H1 (cell line): Measurements from ENCODE around the gene ZNF180. TPM values are rescaled to one million over a fixed set of nuclear protein-coding genes. Genes with fewer than 3 reads are reported as not detected.

Source experiments
- CTCF ChIA-PET: fragments of 300-600 bp; sonication (Branson Sonifier 250); formaldehyde crosslinking; loops from one replicate; lab custom pipeline; 2021; ENCODE audit not compliant: partially characterized antibody; lab: Charles Lee
- POLR2A ChIA-PET: fragments of 300-600 bp; sonication (Branson Sonifier 250); formaldehyde crosslinking; loops from one replicate; lab custom pipeline; 2021; ENCODE audit warnings: inconsistent platforms; ENCODE audit not compliant: partially characterized antibody; lab: Charles Lee
- DNase-seq, 2 experiments: peaks; one replicate each; pipeline versions ENCODE4 v3.0.0 to v3.0.0-alpha.2; 2010 to 2022; ENCODE audit warnings: low spot score in 2 of 2, low read depth in 1 of 2, mixed read lengths in 1 of 2
- FAIRE-seq: peaks from 2 replicates; lab custom pipeline; 2011; peaks lifted over from hg19 to GRCh38; lab: Jason Lieb, UNC
- H2AFZ ChIP-seq: 2 replicates; pipeline ENCODE4 v1.8.1; 2012; ENCODE audit warnings: low read length, inconsistent platforms
- H2AK5ac ChIP-seq: 2 replicates; pipeline ENCODE4 v1.6.1; 2013; ENCODE audit warnings: low read depth, low read length
- H2BK120ac ChIP-seq: replicated peaks from 2 replicates; pipeline ENCODE3; 2013; ENCODE audit warnings: low read depth, low read length, inconsistent platforms
- H2BK12ac ChIP-seq: 2 replicates; pipeline ENCODE4 v1.6.1; 2013; ENCODE audit warnings: low read depth, low read length
- H2BK15ac ChIP-seq: 2 replicates; pipeline ENCODE4 v1.6.1; 2013; ENCODE audit warnings: low read length
- H2BK20ac ChIP-seq: 2 replicates; pipeline ENCODE4 v1.6.1; 2013; ENCODE audit warnings: low read length
- H2BK5ac ChIP-seq: 2 replicates; pipeline ENCODE4 v1.6.1; 2013; ENCODE audit warnings: low read depth, low read length
- H3K14ac ChIP-seq: 2 replicates; pipeline ENCODE4 v1.6.1; 2013; ENCODE audit warnings: inconsistent platforms; ENCODE audit not compliant: insufficient read length
- H3K18ac ChIP-seq: 2 replicates; pipeline ENCODE4 v1.6.1; 2013; ENCODE audit warnings: low read length; ENCODE audit errors: extremely low read depth
- H3K23ac ChIP-seq: 2 replicates; pipeline ENCODE4 v1.6.1; 2013; ENCODE audit warnings: inconsistent platforms; ENCODE audit not compliant: insufficient read length
- H3K23me2 ChIP-seq: 2 replicates; pipeline ENCODE4 v1.6.1; 2013; ENCODE audit warnings: low read depth, low read length
- H3K27ac ChIP-seq: 2 replicates; pipeline ENCODE4 v1.6.1; 2011; ENCODE audit warnings: low read depth, low read length, inconsistent platforms
- H3K27me3 ChIP-seq, 4 experiments: replicated peaks in 1 of 4; 1 replicate in 1 of 4; 2 replicates in 3 of 4; pipeline versions ENCODE4 v1.6.1 to v1.8.1; 2011 to 2013; ENCODE audit warnings: low read length in 3 of 4, mild to moderate bottlenecking in 3 of 4, inconsistent platforms in 2 of 4, mixed read lengths in 2 of 4, moderate library complexity in 1 of 4; ENCODE audit not compliant: control insufficient read depth in 3 of 4, insufficient read depth in 3 of 4; ENCODE audit errors: extremely low read depth in 1 of 4
- H3K36me3 ChIP-seq, 4 experiments: 2 replicates each; pipeline versions ENCODE4 v1.6.1 to v1.8.1; 2011 to 2013; ENCODE audit warnings: mild to moderate bottlenecking in 4 of 4, low read length in 3 of 4, moderate library complexity in 2 of 4, control low read depth in 1 of 4, inconsistent platforms in 1 of 4; ENCODE audit not compliant: insufficient read depth in 4 of 4, control insufficient read depth in 2 of 4
- H3K4ac ChIP-seq: replicated peaks from 2 replicates; pipeline ENCODE3; 2013; ENCODE audit warnings: low read length, low read depth, mixed read lengths, inconsistent platforms; ENCODE audit not compliant: insufficient read length
- H3K4me1 ChIP-seq, 4 experiments: replicated peaks in 1 of 4; 1 replicate in 1 of 4; 2 replicates in 3 of 4; pipeline versions ENCODE4 v1.6.1 to v1.8.1; 2011 to 2013; ENCODE audit warnings: low read length in 3 of 4, inconsistent platforms in 2 of 4, mixed read lengths in 1 of 4; ENCODE audit not compliant: insufficient read depth in 4 of 4, control insufficient read depth in 3 of 4
- H3K4me2 ChIP-seq, 2 experiments: 2 replicates each; pipeline versions ENCODE4 v1.6.1 to v1.8.1; 2011 to 2013; ENCODE audit warnings: low read depth in 2 of 2, low read length in 2 of 2, control low read depth in 1 of 2, inconsistent platforms in 1 of 2, mild to moderate bottlenecking in 1 of 2; ENCODE audit not compliant: insufficient read depth in 1 of 2
- H3K4me3 ChIP-seq, 4 experiments: fragments of 200-600, 300-600 bp in 1 of 4; sonication (generic), shearing (Covaris generic), sonication (Bioruptor Twin) in 1 of 4; 2 replicates each; pipeline versions ENCODE4 v1.5.1 to v1.8.1; 2011 to 2016; ENCODE audit warnings: low read length in 4 of 4, low read depth in 3 of 4, control low read depth in 2 of 4, inconsistent platforms in 2 of 4, mild to moderate bottlenecking in 2 of 4, mixed read lengths in 1 of 4, moderate library complexity in 1 of 4; ENCODE audit not compliant: insufficient read depth in 2 of 4; ENCODE audit errors: extremely low read depth in 1 of 4
- H3K56ac ChIP-seq: replicated peaks from 2 replicates; pipeline ENCODE3; 2013; ENCODE audit warnings: low read depth, mild to moderate bottlenecking, mixed read lengths, low read length, inconsistent platforms; ENCODE audit not compliant: insufficient read length
- H3K79me1 ChIP-seq: 2 replicates; pipeline ENCODE4 v1.6.1; 2013; ENCODE audit warnings: low read depth, low read length, control low read depth
- H3K79me2 ChIP-seq, 2 experiments: 2 replicates each; pipeline versions ENCODE4 v1.6.1 to v1.8.1; 2012 to 2013; ENCODE audit warnings: low read length in 2 of 2, mild to moderate bottlenecking in 2 of 2, inconsistent platforms in 1 of 2; ENCODE audit not compliant: insufficient read depth in 2 of 2, control insufficient read depth in 1 of 2
- H3K9ac ChIP-seq, 4 experiments: replicated peaks in 1 of 4; 1 replicate in 1 of 4; 2 replicates in 3 of 4; pipeline versions ENCODE4 v1.6.1 to v1.8.1; 2011 to 2013; ENCODE audit warnings: low read depth in 3 of 4, low read length in 3 of 4, control low read depth in 2 of 4, mild to moderate bottlenecking in 2 of 4, moderate library complexity in 2 of 4, inconsistent platforms in 1 of 4; ENCODE audit errors: extremely low read depth in 1 of 4
- H3K9me3 ChIP-seq, 2 experiments: 2 replicates each; pipeline versions ENCODE4 v1.6.1 to v1.8.1; 2012 to 2013; ENCODE audit warnings: mild to moderate bottlenecking in 2 of 2, moderate library complexity in 2 of 2, control low read depth in 1 of 2, inconsistent platforms in 1 of 2, low read depth in 1 of 2, low read length in 1 of 2, mixed read lengths in 1 of 2; ENCODE audit not compliant: insufficient read depth in 2 of 2
- H4K20me1 ChIP-seq, 2 experiments: replicated peaks in 1 of 2; 2 replicates each; pipeline versions ENCODE3 to v1.8.1; 2011 to 2013; ENCODE audit warnings: inconsistent platforms in 2 of 2, low read length in 2 of 2, mild to moderate bottlenecking in 1 of 2; ENCODE audit not compliant: insufficient read depth in 2 of 2, control insufficient read depth in 1 of 2
- H4K5ac ChIP-seq: 2 replicates; pipeline ENCODE4 v1.6.1; 2013; ENCODE audit warnings: low read length, low read depth, mixed read lengths, inconsistent platforms; ENCODE audit not compliant: insufficient read length
- H4K8ac ChIP-seq: 2 replicates; pipeline ENCODE4 v1.8.0; 2013; ENCODE audit warnings: mild to moderate bottlenecking, moderate library complexity, low read length, inconsistent platforms; ENCODE audit not compliant: insufficient read depth; ENCODE audit errors: extremely low read depth
- H4K91ac ChIP-seq: replicated peaks from 2 replicates; pipeline ENCODE3; 2013; ENCODE audit warnings: low read length, mixed read lengths, inconsistent platforms; ENCODE audit not compliant: insufficient read length
- BACH1 ChIP-seq: IDR thresholded peaks from 2 replicates; pipeline ENCODE4 v1.6.1; 2012; ENCODE audit warnings: low read length, improper control_type of control experiment
- CBX5 ChIP-seq: fragments of 300-800, 300-1000 bp; sonication (generic); IDR thresholded peaks from 2 replicates; pipeline ENCODE4 v1.7.1; 2016; ENCODE audit warnings: antibody characterized with exemption, low read length, low read depth
- POU5F1 ChIP-seq: IDR thresholded peaks from 2 replicates; pipeline ENCODE4 v1.6.1; 2011; ENCODE audit warnings: low read depth, mild to moderate bottlenecking, low read length, moderate library complexity
- SIX5 ChIP-seq: IDR thresholded peaks from 2 replicates; pipeline ENCODE4 v1.6.1; 2011; ENCODE audit warnings: mild to moderate bottlenecking, low read depth, low read length
- TCF12 ChIP-seq: IDR thresholded peaks from 2 replicates; pipeline ENCODE4 v1.6.1; 2011; ENCODE audit warnings: low read depth, mild to moderate bottlenecking, low read length
- TEAD4 ChIP-seq: IDR thresholded peaks from 2 replicates; pipeline ENCODE4 v1.6.1; 2012; ENCODE audit warnings: low read depth, low read length, inconsistent platforms, mixed read lengths
- ZNF274 ChIP-seq: IDR thresholded peaks from 2 replicates; pipeline ENCODE4 v1.7.0; 2012; ENCODE audit warnings: low read length, borderline replicate concordance; ENCODE audit errors: extremely low read depth
- WGBS, 2 experiments: shearing (Covaris generic) in 1 of 2; methylation state at CpG; one replicate each; pipeline versions ENCODE4 v1.1.6 to v1.1.7; 2013 to 2015; ENCODE audit warnings: low lambda C conversion rate in 2 of 2, mixed read lengths in 2 of 2, inconsistent platforms in 1 of 2, low coverage in 1 of 2, missing lambda C conversion rate in 1 of 2; ENCODE audit not compliant: insufficient replicate concordance in 2 of 2, insufficient coverage in 1 of 2, insufficient read length in 1 of 2; ENCODE audit errors: extremely low coverage in 1 of 2, missing lambda C conversion rate in 1 of 2; 5-methylcytosine and 5-hydroxymethylcytosine counted together
- polyA plus RNA-seq, 7 experiments: library from polyadenylated mRNA; depleted of rRNA in 3 of 7; stranded (reverse) in 5 of 7; unstranded in 2 of 7; fragments of >200 nt in 5 of 7; fragments of 200-250 nt in 2 of 7; gene quantifications; 1 replicate in 5 of 7; 2 replicates in 1 of 7; 4 replicates in 1 of 7; pipeline versions ENCODE4 v1.2.1 to v1.2.3, GENCODE V29; 2011 to 2013; ENCODE audit warnings: missing spikeins in 2 of 7, mixed read lengths in 2 of 7
- total RNA-seq: library from RNA; stranded (reverse); fragmentation: NEBNext Ultra II Directional; extraction: Animal tissue kit (Norgen Biotek cat#: 25700); gene quantifications from 2 replicates; pipeline ENCODE4 v1.2.1, GENCODE V29; 2021

The ZNF180 gene
- total and polyA plus RNA-seq, 2 of the 8 experiments (the other 6 are each of a cell fraction or from before 2014, with no cell fraction given): 1.3 to 8.5 TPM

GRCh38 chr19:44476559-44477408, 23.5 kb downstream of the ZNF180 start:
- Histone ChIP-seq H2BK12ac (no peak overlapping the region), H3K36me3 (peaks cover 23 to 76% (median 47%) of the 10 kb centered on the region in 4 experiments), H3K9ac (no peak overlapping the region), H3K4me2 (no peak overlapping the region), H3K4me1 (no peaks in the 10 kb centered on the region), H4K91ac (no peak overlapping the region), H3K79me1 (no peaks in the 10 kb centered on the region), H3K27me3 (no peaks in the 10 kb centered on the region), H3K18ac (no peak overlapping the region), H4K5ac (no peak overlapping the region), H3K56ac (no peak overlapping the region), H3K23ac (no peak overlapping the region), H3K23me2 (no peaks in the 10 kb centered on the region), H3K27ac (no peak overlapping the region), H2BK5ac (no peak overlapping the region), H4K8ac (no peak overlapping the region), H2BK15ac (no peak overlapping the region), H2AK5ac (no peak overlapping the region), H2AFZ (no peak overlapping the region), H3K4me3 (peak overlapping the region in 1 of 4 experiments; percentile 44; a peak in 1 of 8 replicates), H3K9me3 (peaks cover 88 to 92% of the 10 kb centered on the region in 2 experiments), H3K79me2 (no peaks in the 10 kb centered on the region), H3K4ac (no peak overlapping the region), H3K14ac (no peak overlapping the region), H2BK20ac (no peak overlapping the region), H2BK120ac (no peak overlapping the region), H4K20me1 (no peaks in the 10 kb centered on the region)
- ChIA-PET POLR2A (interaction anchor here (0.7 kb wide), 1 partner anchor 24 kb away, joined by 3 read pairs; the partner anchor contains the start of gene ZNF180), CTCF (no interaction called here)
- FAIRE-seq (peak; percentile 32), DNase-seq (no peak)
- WGBS, 2 experiments: 88% methylated on average over 7 of the region's 7 CpGs; no CpG with 5 or more reads in 1 of the 2 experiments
- TF ChIP-seq BACH1 (no peak), CBX5 (peak; percentile 96; the same call in 1 of the 2 replicates), TEAD4 (no peak), POU5F1 (no peak), SIX5 (no peak), TCF12 (0 out of 2 replicates have a peak, but pooled peaks have one; percentile 8), ZNF274 (peak; percentile 99)
